Smooth muscle cell (in vitro differentiated cells): Measurements from ENCODE around the gene ITGB2. TPM values are rescaled to one million over a fixed set of nuclear protein-coding genes. Genes with fewer than 3 reads are reported as not detected.

Experiments
- DNase-seq: peaks from one replicate; lab custom pipeline; 2025; ENCODE audit not compliant: unreplicated experiment; lab: John Stamatoyannopoulos, UW
- H2AFZ ChIP-seq: fragments of 200-600 bp; sonication (generic); 2 replicates; pipeline ENCODE4 v1.6.0; 2016; ENCODE audit warnings: antibody characterized with exemption, low read depth, mild to moderate bottlenecking
- H3F3A ChIP-seq: fragments of 200-600 bp; sonication (generic); 2 replicates; pipeline ENCODE4 v1.6.0; 2017; ENCODE audit warnings: antibody characterized with exemption, low read depth
- H3K27ac ChIP-seq: fragments of 200-600 bp; sonication (generic); 2 replicates; pipeline ENCODE4 v1.5.1; 2016; ENCODE audit warnings: low read depth, mild to moderate bottlenecking
- H3K27me3 ChIP-seq: fragments of 200-600 bp; sonication (generic); 2 replicates; pipeline ENCODE4 v1.6.1; 2016; ENCODE audit warnings: low read depth, mild to moderate bottlenecking
- H3K36me3 ChIP-seq: fragments of 200-600 bp; sonication (generic); 2 replicates; pipeline ENCODE4 v1.5.1; 2016; ENCODE audit warnings: low read depth
- H3K4me1 ChIP-seq: fragments of 200-600 bp; sonication (generic); 2 replicates; pipeline ENCODE4 v1.5.1; 2016; ENCODE audit warnings: low read depth
- H3K4me2 ChIP-seq: fragments of 200-600 bp; sonication (generic); 2 replicates; pipeline ENCODE4 v1.6.0; 2016; ENCODE audit warnings: mild to moderate bottlenecking
- H3K4me3 ChIP-seq: fragments of 200-600 bp; sonication (generic); 2 replicates; pipeline ENCODE4 v1.5.1; 2016; ENCODE audit warnings: mild to moderate bottlenecking
- H3K79me2 ChIP-seq: fragments of 200-600 bp; sonication (generic); 2 replicates; pipeline ENCODE4 v1.6.0; 2016; ENCODE audit warnings: low read depth, mild to moderate bottlenecking
- H3K9ac ChIP-seq: fragments of 200-600 bp; sonication (generic); 2 replicates; pipeline ENCODE4 v1.6.0; 2016; ENCODE audit warnings: low read depth
- H3K9me3 ChIP-seq: fragments of 200-600 bp; sonication (generic); replicated peaks from 2 replicates; pipeline ENCODE4 v1.5.1; 2016; ENCODE audit warnings: low read depth
- H4K20me1 ChIP-seq: fragments of 200-600 bp; sonication (generic); 2 replicates; pipeline ENCODE4 v1.6.0; 2016; ENCODE audit warnings: low read depth
- CTCF ChIP-seq: fragments of 200-600 bp; sonication (generic); IDR thresholded peaks from 2 replicates; pipeline ENCODE4 v1.5.1; 2017; ENCODE audit warnings: borderline replicate concordance, mild to moderate bottlenecking, antibody characterized with exemption; ENCODE audit not compliant: insufficient read depth, poor library complexity, severe bottlenecking
- WGBS: methylation state at CpG from one replicate; pipeline ENCODE4 v1.1.7; 2016; ENCODE audit warnings: low lambda C conversion rate; 5-methylcytosine and 5-hydroxymethylcytosine counted together
- polyA plus RNA-seq: library from polyadenylated mRNA; unstranded; fragments of >200 nt; fragmentation: Nextera tagmentation; extraction: Ambion mirVana; gene quantifications from 2 replicates; pipeline ENCODE4 v1.2.1, GENCODE V29; 2016
- total RNA-seq: library from RNA; depleted of rRNA; stranded (reverse); fragments of >200 nt; gene quantifications from 2 replicates; pipeline ENCODE4 v1.2.3, GENCODE V29; 2014

Gene ITGB2
- total and polyA plus RNA-seq, 2 experiments from 2014 or later, result 0.18 to 0.86 TPM

- H3K9ac ChIP-seq, result no peak overlapping the region
- DNase-seq, result no peak
- no peak overlapping the region for H3K27ac ChIP-seq
- H3K9me3 ChIP-seq, result no peaks in the 10 kb centered on the region
- H3K27me3 ChIP-seq, result peaks cover 32% of the 10 kb centered on the region
- no peak overlapping the region for H3K4me3 ChIP-seq
- WGBS, result 90% methylated on average over 12 of the region's 12 CpGs
- H3K79me2 ChIP-seq, result no peaks in the 10 kb centered on the region
- H3K4me1 ChIP-seq, result no peaks in the 10 kb centered on the region
- H4K20me1 ChIP-seq, result no peaks in the 10 kb centered on the region
- H3F3A ChIP-seq, result no peaks in the 10 kb centered on the region
- no peak for TF ChIP-seq CTCF
- H3K36me3 ChIP-seq, result no peaks in the 10 kb centered on the region
- no peak overlapping the region for H3K4me2 ChIP-seq
- no peak overlapping the region for H2AFZ ChIP-seq
These were observed 2.6 kb downstream of the ITGB2 start for GRCh38 chr21:44918107-44918470.

GRCh38 chr21:44917446-44918106 is 3.1 kb downstream of the ITGB2 start:
- Histone ChIP-seq H3K36me3 (no peaks in the 10 kb centered on the region), H2AFZ (no peak overlapping the region), H3K4me3 (no peak overlapping the region), H3K27ac (no peak overlapping the region), H3K4me2 (no peak overlapping the region), H3K9ac (no peak overlapping the region), H3K27me3 (peaks cover 26% of the 10 kb centered on the region), H3K4me1 (no peaks in the 10 kb centered on the region), H4K20me1 (no peaks in the 10 kb centered on the region), H3F3A (no peaks in the 10 kb centered on the region), H3K9me3 (no peaks in the 10 kb centered on the region), H3K79me2 (no peaks in the 10 kb centered on the region)
- 89% methylated on average over 15 of the region's 15 CpGs for WGBS
- DNase-seq, result no peak
- TF ChIP-seq CTCF, result no peak

- Histone ChIP-seq H3K9ac (no peak overlapping the region), H4K20me1 (no peaks in the 10 kb centered on the region), H3K9me3 (no peaks in the 10 kb centered on the region), H3K79me2 (no peaks in the 10 kb centered on the region), H3K36me3 (no peaks in the 10 kb centered on the region), H3K4me1 (no peaks in the 10 kb centered on the region), H3K4me3 (no peak overlapping the region), H3F3A (no peaks in the 10 kb centered on the region), H3K27ac (no peak overlapping the region), H2AFZ (no peak overlapping the region), H3K27me3 (peaks cover 22% of the 10 kb centered on the region), H3K4me2 (no peak overlapping the region)
- TF ChIP-seq CTCF, result no peak
- 85% methylated on average over 7 of the region's 7 CpGs for WGBS
- DNase-seq, result no peak
These were observed 3.7 kb downstream of the ITGB2 start for GRCh38 chr21:44916965-44917364.
